Bronchial epithelial cell (primary cell): ENCODE measurements around the gene FAHD1. TPM values are rescaled to one million over a fixed set of nuclear protein-coding genes. Genes with fewer than 3 reads are reported as not detected.

ENCODE experiments used
- DNase-seq: peaks from one replicate; pipeline ENCODE4 v3.0.0-alpha.2; 2010; ENCODE audit warnings: low read depth
- FAIRE-seq: peaks from 2 replicates; lab custom pipeline; 2011; peaks lifted over from hg19 to GRCh38; lab: Jason Lieb, UNC
- H3K27me3 ChIP-seq: 2 replicates; pipeline ENCODE4 v1.5.1; 2011; ENCODE audit warnings: low read length; ENCODE audit not compliant: control insufficient read depth, insufficient read depth
- H3K36me3 ChIP-seq: 2 replicates; pipeline ENCODE4 v1.5.1; 2011; ENCODE audit warnings: low read length; ENCODE audit not compliant: control insufficient read depth, insufficient read depth
- H3K4me3 ChIP-seq: 2 replicates; pipeline ENCODE4 v1.5.1; 2011; ENCODE audit warnings: mild to moderate bottlenecking, low read depth, low read length, control low read depth
- total RNA-seq: library from RNA; depleted of rRNA; stranded (reverse); fragments of >200 nt; gene quantifications from 2 replicates; pipeline ENCODE4 v1.2.1, GENCODE V29; 2014
- TF ChIP-seq, protein P1 (sequence below): IDR thresholded peaks from 2 replicates; pipeline ENCODE4 v1.5.1; 2011; ENCODE audit warnings: mild to moderate bottlenecking, moderate library complexity, low read length, control low read depth, inconsistent platforms; ENCODE audit not compliant: insufficient read depth, severe bottlenecking

Gene FAHD1
- total RNA-seq, 1 donor from 2014 or later, result 61.9 TPM

DNA sequence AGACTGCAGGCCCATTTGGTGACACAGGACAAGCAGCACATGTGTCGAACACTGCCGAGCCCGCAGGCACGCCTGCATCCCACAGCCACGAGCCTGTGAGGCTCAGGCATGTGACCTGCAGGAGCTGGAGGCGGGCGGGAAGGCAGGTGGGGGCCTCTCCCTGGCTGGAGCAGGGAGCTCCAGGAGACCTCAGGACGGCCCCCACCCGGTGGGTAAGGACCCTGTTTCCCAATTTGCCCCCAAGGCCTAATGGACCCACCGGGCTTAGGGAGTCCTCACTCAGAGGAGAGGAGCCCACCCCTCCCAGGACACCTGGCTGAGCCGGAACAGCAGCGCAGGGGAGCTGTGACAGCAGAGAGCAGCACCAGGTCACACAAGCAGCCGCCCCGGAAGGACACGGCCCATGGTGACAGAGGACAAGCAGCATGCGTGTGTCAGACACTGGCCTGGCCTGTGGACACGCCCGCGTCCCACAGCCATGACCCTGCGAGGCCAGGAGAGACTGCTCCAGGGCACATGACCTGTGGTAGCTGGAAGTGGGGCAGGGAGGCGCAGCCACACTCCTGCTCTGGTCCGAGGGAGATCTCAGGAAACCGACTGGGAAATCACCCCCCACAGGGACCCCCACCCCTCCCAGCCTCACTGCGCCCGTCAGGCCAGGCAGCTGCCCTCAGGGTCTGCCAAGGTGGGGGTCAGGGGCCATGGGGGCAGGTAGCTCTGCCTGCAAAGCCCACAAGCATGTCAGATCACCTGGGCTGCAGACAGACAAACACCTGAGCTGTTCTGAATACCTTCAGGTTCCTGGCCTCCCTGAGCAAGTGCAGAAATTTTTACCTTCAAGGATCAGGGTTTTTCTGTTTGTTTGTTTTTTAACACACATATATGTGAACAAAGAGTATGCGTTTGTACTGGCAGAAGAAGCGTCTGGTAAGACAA lies 47.0 kb upstream of the FAHD1 start:
- no peak for FAIRE-seq
- H3K36me3 ChIP-seq, result peaks cover 23% of the 10 kb centered on the region
- no peaks in the 10 kb centered on the region for H3K27me3 ChIP-seq
- H3K4me3 ChIP-seq, result no peak overlapping the region
- TF ChIP-seq, protein P1, sequence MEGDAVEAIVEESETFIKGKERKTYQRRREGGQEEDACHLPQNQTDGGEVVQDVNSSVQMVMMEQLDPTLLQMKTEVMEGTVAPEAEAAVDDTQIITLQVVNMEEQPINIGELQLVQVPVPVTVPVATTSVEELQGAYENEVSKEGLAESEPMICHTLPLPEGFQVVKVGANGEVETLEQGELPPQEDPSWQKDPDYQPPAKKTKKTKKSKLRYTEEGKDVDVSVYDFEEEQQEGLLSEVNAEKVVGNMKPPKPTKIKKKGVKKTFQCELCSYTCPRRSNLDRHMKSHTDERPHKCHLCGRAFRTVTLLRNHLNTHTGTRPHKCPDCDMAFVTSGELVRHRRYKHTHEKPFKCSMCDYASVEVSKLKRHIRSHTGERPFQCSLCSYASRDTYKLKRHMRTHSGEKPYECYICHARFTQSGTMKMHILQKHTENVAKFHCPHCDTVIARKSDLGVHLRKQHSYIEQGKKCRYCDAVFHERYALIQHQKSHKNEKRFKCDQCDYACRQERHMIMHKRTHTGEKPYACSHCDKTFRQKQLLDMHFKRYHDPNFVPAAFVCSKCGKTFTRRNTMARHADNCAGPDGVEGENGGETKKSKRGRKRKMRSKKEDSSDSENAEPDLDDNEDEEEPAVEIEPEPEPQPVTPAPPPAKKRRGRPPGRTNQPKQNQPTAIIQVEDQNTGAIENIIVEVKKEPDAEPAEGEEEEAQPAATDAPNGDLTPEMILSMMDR, result no peak
- DNase-seq, result no peak

GRCh38 chr16:1780677-1781072 lies 46.3 kb upstream of the FAHD1 start:
- Histone ChIP-seq H3K4me3 (no peak overlapping the region), H3K36me3 (peaks cover 21% of the 10 kb centered on the region), H3K27me3 (no peaks in the 10 kb centered on the region)
- TF ChIP-seq, protein P1, result no peak
- DNase-seq (no peak), FAIRE-seq (no peak)

DNA sequence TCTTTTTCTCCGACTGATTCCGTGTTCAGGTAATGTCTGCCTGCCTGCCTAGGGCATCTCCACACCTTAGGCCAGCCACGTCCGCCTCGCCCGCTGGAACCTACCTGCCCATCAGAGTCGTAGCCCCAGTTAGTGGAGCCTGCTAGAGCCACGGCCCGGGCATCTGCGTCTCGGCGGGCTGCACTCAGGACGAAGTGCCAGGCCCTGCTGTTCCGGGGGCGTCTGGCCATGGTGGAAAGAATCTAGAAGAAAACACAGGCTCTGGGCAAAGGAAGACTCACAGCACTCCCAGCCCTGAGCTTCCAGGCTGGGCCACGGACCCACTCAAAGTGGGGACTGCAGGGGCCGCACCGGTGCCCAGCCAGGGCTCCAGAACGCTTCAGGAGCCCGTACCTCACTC lies 45.8 kb upstream of the FAHD1 start:
- Histone ChIP-seq H3K4me3 (peak overlapping the region; percentile 63), H3K27me3 (no peaks in the 10 kb centered on the region), H3K36me3 (peaks cover 17% of the 10 kb centered on the region)
- FAIRE-seq (no peak), DNase-seq (no peak)
- TF ChIP-seq, protein P1, result no peak

GRCh38 chr16:1781758-1782407 lies 45.1 kb upstream of the FAHD1 start:
- TF ChIP-seq, protein P1, result peak; percentile 25
- Histone ChIP-seq H3K4me3 (peak overlapping the region; percentile 63), H3K36me3 (peaks cover 14% of the 10 kb centered on the region), H3K27me3 (no peaks in the 10 kb centered on the region)
- DNase-seq (peak; percentile 14), FAIRE-seq (no peak)

GRCh38 chr16:1782408-1783264 lies 44.4 kb upstream of the FAHD1 start, which contains the start of the genes NUBP2 and SPSB3:
NUBP2 (plus strand) TSS chr16:1782960; CDS start chr16:1783021, 61 bp downstream.
SPSB3 (minus strand) TSS chr16:1782571; CDS start chr16:1781483, 1,088 bp downstream.
- TF ChIP-seq, protein P1, result no peak
- DNase-seq, result peak; percentile 99
- Histone ChIP-seq H3K27me3 (no peaks in the 10 kb centered on the region), H3K36me3 (peaks cover 13% of the 10 kb centered on the region), H3K4me3 (peak within 1 kb of the TSS; percentile 63)
- FAIRE-seq, result peak; percentile 95
